HEK293 (cell line): ENCODE measurements around the gene CYP4X1.
A peak's percentile ranks its signal among the peaks of the same experiment; 100 is the strongest.

Source experiments
- ELK4 ChIP-seq: IDR thresholded peaks from 2 replicates; pipeline ENCODE4 v1.6.1; 2011; ENCODE audit warnings: mild to moderate bottlenecking, low read depth, low read length, borderline replicate concordance
- YY1 ChIP-seq: fragments of 450-650 bp; formaldehyde crosslinking; IDR thresholded peaks from 2 replicates; pipeline ENCODE4 v1.5.1; 2018; ENCODE audit warnings: missing biosample characterization, missing genetic modification characterization
- ZNF274 ChIP-seq, 2 experiments: fragments of 200-500 bp in 1 of 2; fragments of 450-650 bp in 1 of 2; sonication (Bioruptor generic) in 1 of 2; formaldehyde crosslinking in 1 of 2; IDR thresholded peaks; 2 replicates each; pipeline versions ENCODE4 v1.5.1 to v1.6.1; 2014 to 2016; ENCODE audit warnings: borderline replicate concordance in 1 of 2, inconsistent platforms in 1 of 2, low read length in 1 of 2, missing biosample characterization in 1 of 2, missing genetic modification characterization in 1 of 2
- ZNF423 ChIP-seq: fragments of 450-650 bp; formaldehyde crosslinking; IDR thresholded peaks from 2 replicates; pipeline ENCODE4 v1.5.1; 2016; ENCODE audit warnings: missing biosample characterization, missing genetic modification characterization
- ZNF76 ChIP-seq: fragments of 450-650 bp; formaldehyde crosslinking; IDR thresholded peaks from 2 replicates; pipeline ENCODE4; 2016; ENCODE audit warnings: low read depth, missing biosample characterization, missing genetic modification characterization, borderline replicate concordance
- TF ChIP-seq, protein P1 (sequence below): fragments of 450-650 bp; formaldehyde crosslinking; IDR thresholded peaks from 2 replicates; pipeline ENCODE4 v1.5.1; 2016; ENCODE audit warnings: missing biosample characterization, missing genetic modification characterization
- TF ChIP-seq, protein P2 (sequence below): fragments of 450-650 bp; formaldehyde crosslinking; conservative IDR thresholded peaks from 2 replicates; pipeline ENCODE4 v1.5.1; 2016; ENCODE audit warnings: low read depth, missing biosample characterization, missing genetic modification characterization

DNA sequence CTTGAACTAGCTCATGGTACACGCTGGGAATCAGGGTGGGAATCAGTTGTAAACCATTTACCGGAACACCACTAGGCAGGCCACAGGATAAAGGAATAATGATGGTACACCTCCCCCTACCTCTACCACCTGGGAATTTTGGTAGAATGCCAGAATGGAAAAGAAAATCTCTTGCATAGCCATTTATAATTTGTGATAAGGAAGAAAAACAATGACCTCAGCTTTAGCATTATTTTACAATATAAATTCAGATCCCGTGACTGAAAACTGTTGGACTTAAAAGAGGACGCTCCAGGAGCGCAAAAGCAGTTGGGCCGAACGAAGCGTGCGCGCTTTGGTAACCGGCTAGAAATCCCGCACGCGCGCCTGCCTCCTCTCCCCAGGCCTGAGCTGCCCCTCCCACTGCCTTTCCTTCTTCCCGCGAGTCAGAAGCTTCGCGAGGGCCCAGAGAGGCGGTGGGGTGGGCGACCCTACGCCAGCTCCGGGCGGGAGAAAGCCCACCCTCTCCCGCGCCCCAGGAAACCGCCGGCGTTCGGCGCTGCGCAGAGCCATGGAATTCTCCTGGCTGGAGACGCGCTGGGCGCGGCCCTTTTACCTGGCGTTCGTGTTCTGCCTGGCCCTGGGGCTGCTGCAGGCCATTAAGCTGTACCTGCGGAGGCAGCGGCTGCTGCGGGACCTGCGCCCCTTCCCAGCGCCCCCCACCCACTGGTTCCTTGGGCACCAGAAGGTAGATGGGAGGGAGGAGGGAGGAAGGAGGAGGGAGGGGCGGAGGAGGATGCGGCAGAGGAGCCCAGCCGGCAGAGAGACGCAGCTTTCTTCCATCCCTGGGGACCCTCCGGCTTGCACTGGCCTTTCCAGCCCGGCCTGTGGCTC lies at the start of gene CYP4X1:
- TF ChIP-seq, protein P1, sequence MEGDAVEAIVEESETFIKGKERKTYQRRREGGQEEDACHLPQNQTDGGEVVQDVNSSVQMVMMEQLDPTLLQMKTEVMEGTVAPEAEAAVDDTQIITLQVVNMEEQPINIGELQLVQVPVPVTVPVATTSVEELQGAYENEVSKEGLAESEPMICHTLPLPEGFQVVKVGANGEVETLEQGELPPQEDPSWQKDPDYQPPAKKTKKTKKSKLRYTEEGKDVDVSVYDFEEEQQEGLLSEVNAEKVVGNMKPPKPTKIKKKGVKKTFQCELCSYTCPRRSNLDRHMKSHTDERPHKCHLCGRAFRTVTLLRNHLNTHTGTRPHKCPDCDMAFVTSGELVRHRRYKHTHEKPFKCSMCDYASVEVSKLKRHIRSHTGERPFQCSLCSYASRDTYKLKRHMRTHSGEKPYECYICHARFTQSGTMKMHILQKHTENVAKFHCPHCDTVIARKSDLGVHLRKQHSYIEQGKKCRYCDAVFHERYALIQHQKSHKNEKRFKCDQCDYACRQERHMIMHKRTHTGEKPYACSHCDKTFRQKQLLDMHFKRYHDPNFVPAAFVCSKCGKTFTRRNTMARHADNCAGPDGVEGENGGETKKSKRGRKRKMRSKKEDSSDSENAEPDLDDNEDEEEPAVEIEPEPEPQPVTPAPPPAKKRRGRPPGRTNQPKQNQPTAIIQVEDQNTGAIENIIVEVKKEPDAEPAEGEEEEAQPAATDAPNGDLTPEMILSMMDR (tag by site-specific recombination), result no peak
- TF ChIP-seq ZNF76 (tag by site-specific recombination), result 0 out of 2 replicates have a peak, but pooled peaks have one; percentile 18
- TF ChIP-seq, protein P2, sequence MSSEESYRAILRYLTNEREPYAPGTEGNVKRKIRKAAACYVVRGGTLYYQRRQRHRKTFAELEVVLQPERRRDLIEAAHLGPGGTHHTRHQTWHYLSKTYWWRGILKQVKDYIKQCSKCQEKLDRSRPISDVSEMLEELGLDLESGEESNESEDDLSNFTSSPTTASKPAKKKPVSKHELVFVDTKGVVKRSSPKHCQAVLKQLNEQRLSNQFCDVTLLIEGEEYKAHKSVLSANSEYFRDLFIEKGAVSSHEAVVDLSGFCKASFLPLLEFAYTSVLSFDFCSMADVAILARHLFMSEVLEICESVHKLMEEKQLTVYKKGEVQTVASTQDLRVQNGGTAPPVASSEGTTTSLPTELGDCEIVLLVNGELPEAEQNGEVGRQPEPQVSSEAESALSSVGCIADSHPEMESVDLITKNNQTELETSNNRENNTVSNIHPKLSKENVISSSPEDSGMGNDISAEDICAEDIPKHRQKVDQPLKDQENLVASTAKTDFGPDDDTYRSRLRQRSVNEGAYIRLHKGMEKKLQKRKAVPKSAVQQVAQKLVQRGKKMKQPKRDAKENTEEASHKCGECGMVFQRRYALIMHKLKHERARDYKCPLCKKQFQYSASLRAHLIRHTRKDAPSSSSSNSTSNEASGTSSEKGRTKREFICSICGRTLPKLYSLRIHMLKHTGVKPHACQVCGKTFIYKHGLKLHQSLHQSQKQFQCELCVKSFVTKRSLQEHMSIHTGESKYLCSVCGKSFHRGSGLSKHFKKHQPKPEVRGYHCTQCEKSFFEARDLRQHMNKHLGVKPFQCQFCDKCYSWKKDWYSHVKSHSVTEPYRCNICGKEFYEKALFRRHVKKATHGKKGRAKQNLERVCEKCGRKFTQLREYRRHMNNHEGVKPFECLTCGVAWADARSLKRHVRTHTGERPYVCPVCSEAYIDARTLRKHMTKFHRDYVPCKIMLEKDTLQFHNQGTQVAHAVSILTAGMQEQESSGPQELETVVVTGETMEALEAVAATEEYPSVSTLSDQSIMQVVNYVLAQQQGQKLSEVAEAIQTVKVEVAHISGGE (tag by site-specific recombination), result no peak; the same call in 1 of the 2 replicates
- no peak for TF ChIP-seq ZNF423 (tag by site-specific recombination)
- no peak for TF ChIP-seq ZNF274 (IDR thresholded peaks at IDR 0.05; ENCODE audit: low read length)
- no peak for TF ChIP-seq ZNF274 (tag by site-specific recombination; IDR thresholded peaks at IDR 0.05; ENCODE audit: borderline replicate concordance)
- 0 out of 2 replicates have a peak, but pooled peaks have one; percentile 18 for TF ChIP-seq YY1 (tag by site-specific recombination)
- no peak for TF ChIP-seq ELK4
